Duodenal mucosa (tissue), 2 donors: ENCODE results near the gene C6orf62.
"Not testable (repeated sequence)": the region's sequence is repeated elsewhere in the genome, so short reads cannot be mapped to it uniquely, and the experiment has no call there.

Source experiments
- H3K27ac ChIP-seq: one replicate; pipeline ENCODE4 v1.7.0; 2013; ENCODE audit warnings: low read depth, low read length
- H3K27me3 ChIP-seq, 2 donors: one replicate each; pipeline ENCODE4 v1.7.0; 2013; ENCODE audit warnings: low read length in 2 of 2, control low read depth in 1 of 2; ENCODE audit not compliant: insufficient read depth in 2 of 2, control insufficient read depth in 1 of 2
- H3K36me3 ChIP-seq, 2 donors: one replicate each; pipeline ENCODE4 v1.7.0; 2013; ENCODE audit warnings: low read length in 2 of 2, control low read depth in 1 of 2; ENCODE audit not compliant: insufficient read depth in 2 of 2, control insufficient read depth in 1 of 2
- H3K4me1 ChIP-seq, 2 donors: one replicate each; pipeline ENCODE4 v1.7.0; 2013; ENCODE audit warnings: low read length in 2 of 2, control low read depth in 1 of 2; ENCODE audit not compliant: insufficient read depth in 2 of 2, control insufficient read depth in 1 of 2
- H3K4me3 ChIP-seq, 2 donors: one replicate each; pipeline ENCODE4 v1.7.0; 2013; ENCODE audit warnings: low read length in 2 of 2, low read depth in 1 of 2
- H3K9ac ChIP-seq, 2 donors: one replicate each; pipeline ENCODE4 v1.7.0; 2013; ENCODE audit warnings: low read length in 2 of 2, low read depth in 1 of 2
- H3K9me3 ChIP-seq, 2 donors: one replicate each; pipeline ENCODE4 v1.7.0; 2013; ENCODE audit warnings: low read length in 2 of 2, control low read depth in 1 of 2; ENCODE audit not compliant: control insufficient read depth in 1 of 2

The C6orf62 gene

DNA sequence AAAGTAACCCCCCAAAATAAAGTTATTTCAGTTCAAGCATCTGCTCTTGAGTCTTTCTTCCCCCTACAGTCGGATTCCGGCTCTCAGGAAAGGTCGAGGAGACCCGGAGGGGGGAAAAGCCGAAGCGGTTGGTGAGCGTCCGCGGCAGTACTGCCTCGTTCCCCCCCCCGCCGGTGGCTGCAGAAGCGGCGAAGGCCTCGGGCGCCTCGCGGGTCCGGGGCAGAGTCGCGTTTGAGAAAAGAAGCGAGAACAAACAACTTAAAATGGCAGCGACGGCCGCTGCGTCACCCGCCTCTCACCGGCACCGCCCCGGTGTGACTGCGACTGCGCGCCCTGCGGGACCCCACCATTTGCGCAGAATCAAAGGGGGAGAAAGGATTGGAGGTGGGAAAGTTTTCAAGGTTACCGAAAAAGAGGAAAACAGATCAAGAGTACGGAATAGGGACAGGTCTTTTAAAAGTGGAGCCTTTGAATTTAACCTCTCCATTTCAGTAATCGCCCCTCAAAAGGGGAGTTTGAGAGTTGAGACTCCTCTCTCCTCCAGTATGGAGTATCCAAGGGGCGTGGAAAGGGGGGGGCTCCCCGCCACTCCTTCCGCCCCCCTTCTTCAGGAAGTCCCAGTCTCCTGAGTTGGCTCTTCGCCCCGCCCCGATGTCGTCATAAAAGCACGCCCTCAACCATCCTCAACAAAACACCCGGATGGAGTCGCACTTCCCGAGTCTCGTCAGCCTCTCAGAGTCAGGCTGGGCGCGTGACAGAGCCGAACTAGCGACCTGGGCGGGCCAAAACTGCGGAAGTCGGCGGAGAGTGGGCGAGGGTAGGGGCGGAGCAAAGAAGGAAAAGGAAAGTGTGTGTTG, 1.9 kb upstream of the C6orf62 start:
- Histone ChIP-seq H3K9me3 (no peaks in the 10 kb centered on the region), H3K9ac (peak overlapping the region; percentile 100), H3K27me3 (no peaks in the 10 kb centered on the region), H3K4me3 (peak overlapping the region; percentile 98), H3K27ac (peak overlapping the region; percentile 99), H3K4me1 (peaks cover 21 to 32% of the 10 kb centered on the region in 2 donors), H3K36me3 (peaks cover 0 to 6% of the 10 kb centered on the region in 2 donors)

GRCh38 chr6:24720131-24720603, 1.2 kb upstream of the C6orf62 start:
- Histone ChIP-seq H3K9ac (peak overlapping the region; percentile 100), H3K4me1 (peaks cover 25 to 38% of the 10 kb centered on the region in 2 donors), H3K27me3 (no peaks in the 10 kb centered on the region), H3K27ac (peak overlapping the region; percentile 99), H3K9me3 (no peaks in the 10 kb centered on the region), H3K4me3 (peak overlapping the region; percentile 98), H3K36me3 (peaks cover 1 to 13% of the 10 kb centered on the region in 2 donors)

DNA sequence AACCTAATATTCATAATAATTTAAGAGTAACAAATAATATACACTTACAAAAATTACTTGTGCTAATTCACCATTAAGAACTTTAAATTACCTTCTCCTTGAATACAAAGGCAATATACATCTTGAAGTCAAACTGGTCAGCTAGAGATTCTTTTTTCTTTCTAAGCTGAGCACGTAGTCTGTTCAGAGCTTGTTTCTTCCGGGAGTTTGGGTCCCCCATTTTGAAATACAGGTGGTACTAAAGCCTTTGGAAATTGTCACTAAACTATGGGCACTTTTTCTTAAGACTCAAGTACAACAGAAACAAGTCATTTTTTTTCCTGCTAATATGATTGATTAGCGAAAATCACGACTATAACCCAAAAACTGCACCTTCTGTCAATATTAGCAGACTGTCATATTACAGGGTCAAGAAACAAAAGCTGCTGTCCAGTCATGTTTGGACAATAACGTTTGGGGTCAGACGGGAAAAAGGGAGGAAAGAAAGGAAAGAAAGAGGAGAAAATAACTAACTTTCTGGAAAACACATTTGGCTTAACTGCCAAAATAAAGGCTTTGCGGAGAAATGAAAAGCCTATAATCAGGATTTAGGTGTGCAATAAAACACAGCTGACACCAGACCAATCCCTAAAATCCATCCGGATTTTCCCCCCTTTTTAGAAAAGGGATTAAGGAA, 367 bp downstream of the C6orf62 start:
- Histone ChIP-seq H3K36me3 (peaks cover 12 to 28% of the 10 kb centered on the region in 2 donors), H3K27me3 (no peaks in the 10 kb centered on the region), H3K4me3 (peak overlapping the region; percentile 98), H3K9me3 (no peaks in the 10 kb centered on the region), H3K27ac (peak overlapping the region; percentile 71), H3K4me1 (peaks cover 32 to 45% of the 10 kb centered on the region in 2 donors), H3K9ac (peak overlapping the region; percentile 66 to 100)

DNA sequence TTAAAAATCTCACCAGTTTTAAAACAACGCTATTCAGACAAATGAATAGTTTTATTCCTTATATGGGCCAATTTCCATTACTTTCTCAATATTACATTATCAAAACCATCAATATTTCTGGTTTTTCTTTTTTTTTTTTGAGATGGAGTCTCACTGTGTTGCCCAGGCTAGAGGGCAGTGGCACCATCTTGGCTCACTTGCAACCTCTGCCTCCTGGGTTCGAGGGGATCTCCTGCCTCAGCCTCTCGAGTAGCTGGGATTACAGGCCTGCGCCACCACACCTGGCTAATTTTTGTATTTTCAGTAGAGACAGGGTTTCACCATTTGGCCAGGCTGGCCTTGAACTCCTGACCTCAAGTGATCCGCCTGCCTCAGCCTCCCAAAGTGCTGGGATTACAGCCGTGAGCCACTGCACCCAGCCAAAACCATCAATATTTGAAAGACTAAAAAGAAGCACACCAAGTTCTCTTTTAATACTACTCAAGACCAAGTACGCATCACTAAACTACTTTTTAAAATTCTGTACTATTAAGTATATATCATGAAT, 2.3 kb downstream of the C6orf62 start:
- not testable (repeated sequence) for H3K27me3 ChIP-seq, H3K27ac ChIP-seq, H3K9me3 ChIP-seq, H3K9ac ChIP-seq
- Histone ChIP-seq H3K4me1 (peaks cover 26 to 49% of the 10 kb centered on the region in 2 donors), H3K4me3 (peak overlapping the region; percentile 98), H3K36me3 (peaks cover 19 to 47% of the 10 kb centered on the region in 2 donors)

DNA sequence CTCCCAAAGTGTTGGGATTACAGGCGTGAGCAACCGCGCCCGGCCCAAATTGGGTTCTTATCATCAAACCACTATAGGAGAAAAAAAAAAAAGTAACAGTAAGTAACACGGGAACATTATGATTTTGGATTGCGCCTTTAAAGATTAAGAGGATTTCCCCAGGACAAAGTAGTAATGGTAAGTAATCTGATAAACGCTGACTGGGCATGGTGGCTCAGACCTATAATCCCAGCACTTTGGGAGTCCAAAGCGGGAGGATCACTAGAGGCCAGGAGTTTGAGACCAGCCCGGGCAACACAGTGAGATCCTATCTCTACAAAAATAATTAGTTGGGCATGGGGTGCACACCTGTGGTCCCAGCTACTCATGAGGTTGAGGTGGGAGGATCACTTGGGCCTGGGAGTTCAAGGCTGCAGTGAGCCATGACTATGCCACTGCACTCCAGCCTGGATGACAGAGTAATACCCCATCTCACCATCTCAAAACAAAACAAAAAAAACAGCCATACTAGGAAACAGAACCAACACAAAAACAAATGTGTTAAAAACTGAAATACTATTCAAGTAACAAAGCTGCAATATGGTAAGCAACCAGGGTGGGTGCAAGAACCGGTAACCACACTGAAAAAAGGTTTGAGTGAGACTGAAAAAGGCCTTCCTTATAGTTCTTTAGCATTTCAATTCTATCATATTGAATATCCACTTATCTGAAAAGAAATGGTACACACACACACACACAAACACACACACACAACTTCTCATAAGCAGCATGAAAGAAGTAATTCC, 8.2 kb downstream of the C6orf62 start:
- Histone ChIP-seq H3K4me1 (peaks cover 10 to 20% of the 10 kb centered on the region in 2 donors), H3K27ac (no peak overlapping the region), H3K36me3 (peaks cover 47 to 99% of the 10 kb centered on the region in 2 donors)

GRCh38 chr6:24709014-24709711, 9.8 kb downstream of the C6orf62 start:
- peaks cover 0 to 9% of the 10 kb centered on the region in 2 donors for H3K4me1 ChIP-seq
- no peak overlapping the region for H3K27ac ChIP-seq
- no peaks in the 10 kb centered on the region for H3K27me3 ChIP-seq
- H3K9me3 ChIP-seq = no peaks in the 10 kb centered on the region
- peaks cover 51 to 98% of the 10 kb centered on the region in 2 donors for H3K36me3 ChIP-seq
- H3K4me3 ChIP-seq = no peak overlapping the region
- no peak overlapping the region for H3K9ac ChIP-seq

More for the DNA sequence above, 8.2 kb downstream of the C6orf62 start:
- no peak overlapping the region for H3K9ac ChIP-seq
- no peaks in the 10 kb centered on the region for H3K27me3 ChIP-seq
- no peaks in the 10 kb centered on the region for H3K9me3 ChIP-seq
- no peak overlapping the region for H3K4me3 ChIP-seq

DNA sequence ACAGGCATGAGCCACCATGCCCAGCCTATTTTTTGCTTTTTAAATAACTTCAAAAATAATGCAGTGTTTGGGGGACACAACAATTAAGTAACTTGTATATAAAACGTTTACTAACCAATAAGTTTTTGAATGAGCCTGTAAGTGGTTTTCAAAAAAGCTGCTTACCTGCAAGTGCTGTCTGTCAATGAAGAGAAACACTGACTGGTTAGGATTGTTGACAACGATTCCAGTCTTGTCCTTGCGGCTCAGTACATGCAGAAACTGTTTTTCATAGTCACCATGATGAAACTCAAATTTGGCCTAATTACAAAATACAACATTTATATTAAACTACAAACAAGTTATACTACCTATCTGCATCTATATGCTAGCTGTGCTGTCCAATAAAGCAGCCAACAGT, 10.3 kb downstream of the C6orf62 start:
- H3K36me3 ChIP-seq = peaks cover 46 to 98% of the 10 kb centered on the region in 2 donors
- no peak overlapping the region for H3K4me3 ChIP-seq
- no peaks in the 10 kb centered on the region for H3K27me3 ChIP-seq
- no peak overlapping the region for H3K27ac ChIP-seq
- H3K9me3 ChIP-seq = no peaks in the 10 kb centered on the region
- no peak overlapping the region for H3K9ac ChIP-seq
- peaks cover 0 to 9% of the 10 kb centered on the region in 2 donors for H3K4me1 ChIP-seq

GRCh38 chr6:24704468-24704867, 14.5 kb downstream of the C6orf62 start:
- Histone ChIP-seq H3K27me3 (no peaks in the 10 kb centered on the region), H3K4me3 (no peak overlapping the region), H3K9ac (no peak overlapping the region), H3K9me3 (no peaks in the 10 kb centered on the region), H3K27ac (no peak overlapping the region), H3K36me3 (peaks cover 40 to 74% of the 10 kb centered on the region in 2 donors), H3K4me1 (no peaks in the 10 kb centered on the region)

- H3K9me3 ChIP-seq = no peaks in the 10 kb centered on the region
- no peak overlapping the region for H3K27ac ChIP-seq
- peaks cover 30 to 58% of the 10 kb centered on the region in 2 donors for H3K36me3 ChIP-seq
- no peak overlapping the region for H3K9ac ChIP-seq
- no peaks in the 10 kb centered on the region for H3K27me3 ChIP-seq
- H3K4me1 ChIP-seq = no peaks in the 10 kb centered on the region
- no peak overlapping the region for H3K4me3 ChIP-seq
These were observed 16.2 kb downstream of the C6orf62 start for GRCh38 chr6:24702720-24703282.
